GM21390 (cell line): Measurements from ENCODE around the gene TIMP3.
"Not testable (repeated sequence)": the region's sequence is repeated elsewhere in the genome, so short reads cannot be mapped to it uniquely, and the experiment has no call there.

Source experiments
- ATAC-seq: cut with Tn5 transposase; IDR thresholded peaks from one replicate; pipeline ENCODE4 v1.9.1; 2021; ENCODE audit not compliant: unreplicated experiment

TIMP3 gene

DNA sequence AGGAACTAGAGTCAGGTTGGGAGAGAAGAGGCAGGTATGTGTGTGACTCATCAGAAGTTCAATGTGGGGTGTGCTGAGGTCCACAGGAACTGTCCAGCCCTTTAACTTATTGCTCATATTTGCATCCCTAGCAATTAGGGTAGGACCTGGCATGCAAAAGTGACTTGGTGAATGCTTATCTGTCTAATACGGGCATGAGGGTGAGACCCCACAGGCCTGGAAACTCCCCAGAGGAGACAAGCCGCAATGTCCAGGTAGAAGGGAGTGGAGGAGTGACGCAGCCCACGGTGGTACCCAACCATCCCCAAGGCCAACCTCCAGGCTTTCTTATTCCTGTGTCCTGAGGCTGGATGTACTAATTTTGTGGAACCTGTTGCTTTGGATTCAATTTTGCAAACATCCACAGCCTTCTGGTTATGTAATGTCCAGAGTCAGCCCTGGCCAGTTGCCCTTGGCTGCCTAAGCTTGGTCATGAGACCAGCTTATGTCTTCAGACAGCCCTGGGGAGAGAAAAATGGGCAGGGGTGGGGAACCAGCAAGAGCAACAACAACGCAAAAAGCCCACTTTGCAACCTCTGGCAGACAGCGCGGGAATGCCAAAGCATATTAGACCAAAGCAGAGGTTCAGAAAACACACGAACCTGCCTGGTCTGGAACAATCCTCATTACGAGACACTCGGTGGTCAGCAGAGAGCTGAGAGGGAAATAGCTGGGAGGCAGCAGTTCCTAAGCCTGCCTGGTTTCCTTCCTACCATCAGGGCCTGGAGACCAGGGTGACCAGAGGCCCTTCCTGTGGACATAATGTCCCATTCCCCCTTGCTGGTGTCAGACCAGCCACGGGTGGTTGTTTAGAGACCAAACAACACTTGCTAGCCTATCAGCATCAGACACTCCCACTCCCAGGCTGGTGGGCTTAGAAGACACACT is 49.3 kb downstream of the TIMP3 start:
- no peak for ATAC-seq

GRCh38 chr22:32852395-32853251 is 51.1 kb downstream of the TIMP3 start:
- no peak for ATAC-seq

DNA sequence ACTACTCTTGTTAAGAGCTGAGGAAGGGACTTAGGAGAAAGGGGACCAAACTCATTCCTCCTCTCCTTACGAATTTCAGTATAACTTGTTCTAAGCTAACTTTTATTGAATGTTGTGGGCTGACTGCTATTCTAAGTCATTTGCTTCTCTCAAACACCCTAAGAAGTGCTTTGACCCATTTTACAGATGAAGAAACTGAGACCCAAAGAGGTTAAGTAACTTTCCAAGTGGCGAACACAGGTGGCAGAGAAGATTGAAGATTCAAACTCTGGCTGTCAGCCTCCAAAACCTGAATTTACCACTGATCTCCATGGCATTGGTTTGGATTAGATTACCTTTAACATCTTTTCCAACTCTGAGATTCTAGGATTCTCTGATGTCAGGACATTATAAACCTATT is 52.2 kb downstream of the TIMP3 start:
- ATAC-seq, result no peak

DNA sequence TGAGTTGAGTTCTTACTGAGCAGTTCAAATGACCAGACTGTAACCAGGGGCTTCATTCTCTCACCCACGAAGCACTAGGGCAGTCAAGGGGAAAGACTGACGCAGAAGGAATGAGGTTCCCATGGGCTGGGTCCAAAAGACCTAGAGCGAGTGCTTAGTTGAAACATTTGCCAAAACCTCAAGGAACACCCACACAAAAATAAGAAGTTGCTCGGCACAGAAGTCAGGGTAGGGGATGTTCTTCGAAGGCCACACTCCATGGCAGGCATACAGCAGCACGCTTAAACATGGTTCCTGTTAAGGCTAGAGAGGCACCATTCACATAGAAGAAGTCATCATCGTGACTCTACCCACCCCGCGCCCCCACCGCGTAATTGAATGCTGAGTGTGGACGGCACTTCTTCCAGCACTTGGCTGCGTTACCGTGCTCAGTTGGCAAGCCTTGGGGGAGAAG is 52.9 kb downstream of the TIMP3 start:
- no peak for ATAC-seq

DNA sequence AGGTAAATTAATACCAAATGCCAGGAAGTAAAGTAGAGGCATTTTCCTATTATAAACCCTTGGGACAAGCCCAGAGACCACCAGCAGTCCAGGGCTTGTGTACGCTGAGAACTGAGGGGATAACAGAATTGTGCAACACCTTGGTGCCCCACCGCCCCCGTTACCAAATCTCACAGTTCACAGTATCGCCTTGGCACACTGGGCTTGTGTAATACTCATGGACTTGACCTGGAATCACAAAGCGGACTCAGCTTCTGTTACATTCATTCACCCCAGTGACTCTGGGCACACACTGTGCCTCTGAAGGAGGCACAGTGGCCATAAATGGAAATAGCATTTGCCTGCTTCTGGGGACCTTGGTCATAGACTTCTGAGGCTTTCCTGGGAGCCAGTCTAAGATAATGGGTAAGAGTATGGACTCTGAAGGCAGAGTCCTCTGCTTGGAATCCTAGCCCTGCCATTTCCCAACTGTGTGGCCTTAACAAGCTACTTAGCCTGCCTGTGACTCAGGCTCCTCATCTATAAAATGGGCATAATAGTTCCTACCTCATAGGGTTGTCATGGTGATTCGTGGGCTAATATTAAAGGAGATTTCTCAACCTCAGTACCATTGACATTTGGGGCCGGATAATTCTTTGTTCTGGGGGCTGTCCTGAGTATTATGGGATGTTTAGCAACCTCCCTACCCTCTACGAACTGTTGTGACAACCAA is 53.7 kb downstream of the TIMP3 start:
- no peak for ATAC-seq

DNA sequence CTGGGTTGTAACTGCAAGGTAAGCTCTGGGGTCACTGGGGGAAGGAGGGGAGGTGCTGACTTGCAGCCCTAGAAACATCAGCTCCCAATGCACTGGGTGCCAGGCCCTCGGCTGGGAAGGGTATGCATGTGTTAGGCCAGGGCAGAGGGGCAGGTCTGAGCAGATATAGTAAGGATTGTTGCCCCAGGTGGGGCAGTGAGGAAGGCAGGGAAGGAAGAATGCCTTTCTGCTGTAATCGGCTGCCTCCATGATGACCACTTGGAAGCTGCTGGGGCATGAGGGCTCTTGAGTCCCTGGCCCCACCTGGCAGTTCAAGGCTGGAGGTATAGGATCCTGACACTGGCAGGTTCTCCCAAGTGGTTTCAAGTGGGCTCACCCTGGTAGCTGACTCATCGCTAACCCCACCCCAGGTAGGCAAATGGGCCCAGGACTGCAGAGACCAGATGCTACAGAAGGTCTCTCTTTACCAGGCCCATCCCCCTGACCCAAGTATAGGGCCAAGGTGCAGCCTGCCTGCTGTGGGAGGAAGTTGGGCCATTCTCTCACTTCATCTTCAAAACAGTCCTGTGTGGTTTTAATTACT is 56.7 kb downstream of the TIMP3 start:
- no peak for ATAC-seq

DNA sequence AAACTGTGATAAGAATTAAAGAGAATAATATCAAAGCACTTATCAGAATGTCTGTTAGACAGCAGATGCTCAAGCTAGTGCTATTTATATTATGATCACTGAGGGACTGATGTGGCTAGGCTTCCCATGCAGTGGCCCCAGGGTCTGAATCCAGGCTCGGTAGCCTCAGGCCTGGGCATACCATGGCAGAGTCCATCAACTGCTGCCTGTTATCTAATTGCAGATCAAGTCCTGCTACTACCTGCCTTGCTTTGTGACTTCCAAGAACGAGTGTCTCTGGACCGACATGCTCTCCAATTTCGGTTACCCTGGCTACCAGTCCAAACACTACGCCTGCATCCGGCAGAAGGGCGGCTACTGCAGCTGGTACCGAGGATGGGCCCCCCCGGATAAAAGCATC is 57.5 kb downstream of the TIMP3 start:
- no peak for ATAC-seq

GRCh38 chr22:32859743-32860142 is 58.2 kb downstream of the TIMP3 start:
- no peak for ATAC-seq

- ATAC-seq, result no peak
These were observed 59.8 kb downstream of the TIMP3 start for GRCh38 chr22:32861330-32861729.

- ATAC-seq, result no peak
These were observed 60.6 kb downstream of the TIMP3 start for GRCh38 chr22:32862083-32862482.

DNA sequence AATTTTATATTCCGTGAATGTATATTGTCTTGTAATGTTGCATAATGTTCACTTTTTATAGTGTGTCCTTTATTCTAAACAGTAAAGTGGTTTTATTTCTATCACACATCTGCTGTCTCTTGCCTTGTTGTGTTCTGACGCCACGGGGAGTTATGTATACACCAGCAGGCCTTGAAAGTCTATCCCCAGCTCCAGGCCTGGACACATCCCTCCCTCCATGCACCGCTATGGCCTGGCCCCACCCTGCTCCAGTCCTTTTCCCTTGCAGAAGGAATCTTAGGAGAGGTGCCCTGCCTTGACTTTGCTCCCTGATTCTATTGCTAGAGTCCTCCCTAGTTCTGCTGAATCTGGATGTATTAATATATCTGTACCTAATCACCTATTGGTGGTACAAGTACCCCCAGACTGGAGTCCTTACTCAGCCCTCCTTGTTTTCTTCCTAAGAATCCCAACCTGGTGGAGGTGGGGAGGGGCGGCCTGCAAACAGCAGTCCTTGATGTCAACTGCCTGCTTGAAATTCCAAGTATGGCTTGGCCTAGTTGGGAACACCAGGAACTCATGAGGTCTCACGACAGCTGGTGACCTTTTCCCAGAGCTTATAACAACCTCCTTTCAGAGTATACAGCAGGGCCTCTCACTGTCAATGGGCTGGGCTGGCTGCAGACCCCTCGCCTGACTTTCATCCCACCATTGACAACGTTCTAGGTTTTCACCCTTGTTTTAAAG is 61.6 kb downstream of the TIMP3 start:
- ATAC-seq, result no peak

GRCh38 chr22:32864041-32864440 is 62.5 kb downstream of the TIMP3 start:
- no peak for ATAC-seq

DNA sequence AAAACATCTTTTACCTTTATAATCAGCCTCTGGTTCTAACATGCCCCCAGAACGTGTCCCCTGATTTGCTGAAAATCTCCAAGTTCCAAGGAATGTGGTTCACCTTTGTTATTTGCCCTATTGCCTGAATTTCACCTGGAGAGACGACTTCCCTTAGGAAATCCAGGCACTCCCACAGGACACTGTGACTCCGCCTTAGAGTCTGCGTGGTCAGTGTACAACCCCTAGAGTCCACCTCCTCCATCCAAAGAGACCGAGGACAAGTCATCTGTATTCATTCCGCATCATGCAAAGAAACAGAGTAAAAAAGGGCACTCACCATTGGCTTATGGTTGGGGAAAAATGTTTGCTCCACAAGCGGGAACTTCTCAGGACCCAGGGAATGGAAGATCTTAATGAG is 63.1 kb downstream of the TIMP3 start:
- ATAC-seq, result no peak

DNA sequence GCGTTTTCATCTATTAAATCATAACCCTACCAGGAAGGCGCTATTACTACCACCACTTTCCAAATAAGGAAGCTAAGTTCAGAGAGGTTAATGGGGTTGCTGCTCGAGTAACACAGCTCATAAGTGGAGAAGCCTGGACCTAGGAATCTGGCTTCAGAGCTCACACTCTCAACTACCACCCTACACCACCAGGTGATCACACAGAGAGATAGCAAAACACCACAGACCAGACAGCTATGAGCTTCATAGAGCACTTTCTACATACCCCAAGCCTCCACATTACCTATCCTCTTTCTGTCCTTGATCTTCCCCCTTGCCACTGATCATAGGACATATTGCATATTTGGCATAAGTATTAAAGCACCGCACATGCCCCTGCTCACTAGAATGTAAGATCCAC is 65.4 kb downstream of the TIMP3 start:
- ATAC-seq, result no peak

DNA sequence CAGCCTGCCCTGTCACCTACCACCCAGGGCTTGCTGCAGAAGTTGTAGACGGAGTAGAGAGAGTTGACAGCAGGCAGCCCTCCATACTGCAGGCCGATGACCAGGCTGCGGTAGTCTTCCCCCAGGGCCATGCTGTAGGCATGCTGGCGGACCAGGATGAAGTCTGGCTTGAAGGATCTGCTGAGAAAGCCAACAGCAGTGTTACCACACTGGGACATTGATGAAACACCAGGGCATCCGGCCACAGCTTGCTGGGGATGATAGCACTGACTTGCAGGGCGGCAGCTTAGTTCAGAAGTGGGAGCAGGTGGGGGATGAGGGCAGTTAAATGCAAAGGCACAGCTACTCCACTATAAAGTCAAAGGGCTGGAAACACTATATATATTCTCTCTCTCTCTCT is 67.4 kb downstream of the TIMP3 start:
- ATAC-seq, result no peak

DNA sequence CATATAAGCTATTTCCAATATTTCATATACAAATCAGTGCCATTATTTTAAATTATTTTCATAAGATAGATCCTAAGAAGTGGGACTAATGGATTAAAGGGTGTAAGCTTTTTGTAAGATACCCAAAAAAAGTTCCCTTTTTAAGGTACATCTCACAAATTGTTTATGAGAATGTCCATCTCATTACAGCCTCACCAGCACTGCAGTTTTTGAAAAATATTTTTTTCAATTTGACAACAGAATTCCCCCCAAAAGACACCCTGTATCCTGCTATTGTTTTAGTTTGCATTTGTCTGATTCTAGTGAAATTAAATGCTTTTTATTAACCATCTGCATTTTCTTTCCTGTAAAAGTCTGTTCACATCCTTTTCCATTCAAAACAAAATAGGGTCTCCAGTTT is 69.0 kb downstream of the TIMP3 start:
- ATAC-seq, result no peak

GRCh38 chr22:32873604-32874003 is 72.1 kb downstream of the TIMP3 start:
- ATAC-seq, result not testable (repeated sequence)

- ATAC-seq, result no peak
These were observed 72.9 kb downstream of the TIMP3 start for GRCh38 chr22:32874385-32874784.

DNA sequence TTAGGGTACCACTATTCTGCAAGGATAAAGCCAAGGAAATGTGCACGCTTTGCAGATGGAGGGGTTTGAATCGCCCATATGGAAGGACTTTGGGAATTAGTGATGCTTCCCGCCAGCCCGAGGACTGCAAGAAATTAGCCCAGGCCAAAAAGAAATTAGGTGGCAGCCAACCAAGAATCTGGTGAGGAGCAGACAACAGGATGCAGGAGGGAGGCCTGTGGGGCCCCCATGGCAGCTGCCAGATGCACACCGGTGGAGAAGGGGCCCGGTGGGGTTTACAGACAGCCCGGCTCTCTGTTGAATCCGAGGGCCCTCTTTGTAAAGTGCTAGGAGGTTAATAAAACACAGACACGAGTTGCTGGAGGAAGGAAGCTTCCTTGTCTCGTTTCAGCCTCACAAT is 73.5 kb downstream of the TIMP3 start:
- ATAC-seq, result no peak

DNA sequence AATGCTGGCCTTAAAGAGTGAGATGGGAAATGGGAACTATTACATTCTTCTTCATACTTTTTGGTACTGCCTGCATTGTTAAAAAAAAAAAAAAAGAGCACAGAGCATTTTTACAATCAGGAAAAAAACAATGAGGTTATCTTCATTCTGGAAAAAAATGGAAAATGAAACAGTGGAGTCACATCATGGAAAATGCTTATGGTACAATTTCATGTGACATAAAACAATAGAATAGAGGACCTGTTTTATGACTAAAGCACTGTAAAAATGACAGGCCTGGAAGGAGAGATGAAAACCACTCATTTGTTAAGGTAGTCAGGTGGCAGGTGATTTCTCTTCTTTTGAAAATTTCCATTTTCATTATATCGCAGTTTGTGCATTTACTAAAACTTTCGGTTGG is 75.0 kb downstream of the TIMP3 start:
- ATAC-seq, result no peak
